ENCODE measurements around the gene CNTN4.

Gene CNTN4

GRCh38 chr3:2822611-2823010 is 723.9 kb downstream of the CNTN4 start:
- no peak for DNase-seq

DNA sequence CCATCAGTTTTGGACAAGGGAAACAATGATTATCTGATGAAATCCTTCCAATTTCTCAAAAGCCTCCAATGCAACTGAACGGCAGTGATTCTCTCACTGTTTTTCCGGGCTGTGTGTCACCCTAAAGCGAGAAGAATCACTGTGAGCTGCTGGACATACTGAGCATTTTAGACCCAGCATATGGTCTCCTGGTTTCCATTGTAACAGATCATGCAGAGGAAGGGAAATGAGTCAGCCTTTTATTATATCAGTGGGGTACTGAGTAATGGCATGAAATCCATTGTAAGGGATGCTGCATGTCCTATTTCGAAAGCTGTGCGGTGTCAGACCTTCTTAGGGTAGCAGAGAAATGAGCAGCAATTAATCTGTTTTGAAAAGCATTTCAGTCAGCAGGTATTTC is 724.4 kb downstream of the CNTN4 start:
- DNase-seq, result peak; percentile 33

- no peak for DNase-seq
Observed at GRCh38 chr3:2823437-2824211, 725.0 kb downstream of the CNTN4 start.

GRCh38 chr3:2826036-2826435 is 727.4 kb downstream of the CNTN4 start:
- no peak for DNase-seq

DNA sequence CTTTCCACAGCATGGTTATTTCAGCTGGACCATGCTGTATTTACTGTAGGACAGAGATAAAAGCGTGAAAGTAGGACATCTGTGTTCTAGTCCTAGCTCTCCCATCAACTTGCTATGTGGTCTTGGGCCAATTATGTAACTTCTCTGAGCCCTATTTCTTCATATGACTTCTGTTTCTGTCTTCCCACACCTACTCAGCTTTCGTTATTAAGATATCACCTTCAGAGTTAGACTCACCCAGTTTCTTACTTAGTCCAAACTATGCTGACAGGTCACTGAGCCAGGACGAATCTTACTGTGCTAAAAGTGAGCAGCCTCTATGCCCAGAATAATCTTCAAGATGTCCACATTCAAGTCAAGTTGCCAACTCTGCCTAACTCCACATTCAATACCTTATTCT is 727.8 kb downstream of the CNTN4 start:
- no peak for DNase-seq

GRCh38 chr3:2837239-2837638 is 738.6 kb downstream of the CNTN4 start:
- DNase-seq, result no peak

DNA sequence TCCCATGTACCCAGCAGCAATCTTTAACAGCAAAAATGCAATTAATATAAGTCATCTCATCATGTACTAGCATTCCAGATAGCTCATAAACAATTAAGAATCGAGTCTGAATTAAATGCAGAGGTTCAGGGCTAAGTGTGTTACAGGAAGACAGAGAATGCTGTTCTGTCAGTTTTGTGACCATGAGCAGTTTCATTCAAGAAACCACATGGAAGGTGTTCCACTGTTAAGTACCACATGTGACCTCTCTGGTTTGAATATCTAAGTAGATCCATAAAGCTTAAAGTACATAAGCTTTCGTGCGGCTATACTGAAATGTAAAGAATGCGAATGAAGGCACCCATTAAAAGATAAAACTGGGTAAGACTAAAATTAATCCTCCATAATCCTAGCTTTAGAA is 739.2 kb downstream of the CNTN4 start:
- DNase-seq, result no peak

DNA sequence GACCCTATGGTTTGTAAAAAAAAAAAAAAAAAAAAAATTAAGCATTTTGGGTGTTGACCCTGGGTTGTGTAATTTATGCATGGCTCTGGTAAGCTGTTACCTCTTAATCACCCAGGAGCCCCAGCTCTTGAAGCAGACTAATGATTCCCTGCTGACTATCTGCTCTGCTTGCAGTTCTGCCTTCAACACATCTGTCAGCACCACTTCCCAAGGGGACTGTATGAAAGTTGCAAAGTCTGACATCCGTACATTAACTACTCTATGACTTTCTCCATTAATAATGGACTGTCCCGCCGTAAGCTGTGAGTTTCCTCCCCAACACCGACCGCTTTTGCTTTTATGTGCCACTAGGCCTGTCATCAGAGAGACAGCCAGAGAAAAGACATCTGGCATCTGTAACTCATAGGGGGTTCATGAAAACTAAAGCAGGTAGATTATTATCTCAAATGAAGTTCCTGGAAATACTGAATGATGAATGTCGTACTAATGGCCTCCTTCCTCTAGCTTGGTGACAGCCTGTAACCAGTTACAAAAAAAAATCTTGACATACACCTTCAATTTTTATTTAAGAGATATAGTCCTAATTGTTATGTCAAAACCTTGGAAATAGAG is 740.0 kb downstream of the CNTN4 start:
- DNase-seq, result peak; percentile 15

DNA sequence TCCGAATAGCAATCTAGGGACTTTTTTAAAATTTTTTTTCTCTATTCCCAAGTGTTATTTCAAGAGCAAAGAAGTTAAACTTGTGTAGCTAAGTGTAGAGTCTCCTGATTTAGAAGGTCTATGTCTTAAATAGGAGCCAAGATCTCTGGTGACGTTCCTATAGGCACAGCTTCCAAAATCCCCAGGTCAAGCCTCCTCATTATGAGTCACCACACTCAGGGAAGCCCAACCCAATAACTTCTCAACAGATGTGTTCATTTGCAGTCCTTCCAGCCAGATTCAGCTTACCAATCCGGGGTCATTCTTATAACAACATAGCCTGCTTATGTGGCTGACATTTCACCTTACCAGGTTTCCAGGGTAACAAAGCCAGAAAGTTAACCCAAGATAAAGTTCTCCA is 741.2 kb downstream of the CNTN4 start:
- DNase-seq, result no peak

DNA sequence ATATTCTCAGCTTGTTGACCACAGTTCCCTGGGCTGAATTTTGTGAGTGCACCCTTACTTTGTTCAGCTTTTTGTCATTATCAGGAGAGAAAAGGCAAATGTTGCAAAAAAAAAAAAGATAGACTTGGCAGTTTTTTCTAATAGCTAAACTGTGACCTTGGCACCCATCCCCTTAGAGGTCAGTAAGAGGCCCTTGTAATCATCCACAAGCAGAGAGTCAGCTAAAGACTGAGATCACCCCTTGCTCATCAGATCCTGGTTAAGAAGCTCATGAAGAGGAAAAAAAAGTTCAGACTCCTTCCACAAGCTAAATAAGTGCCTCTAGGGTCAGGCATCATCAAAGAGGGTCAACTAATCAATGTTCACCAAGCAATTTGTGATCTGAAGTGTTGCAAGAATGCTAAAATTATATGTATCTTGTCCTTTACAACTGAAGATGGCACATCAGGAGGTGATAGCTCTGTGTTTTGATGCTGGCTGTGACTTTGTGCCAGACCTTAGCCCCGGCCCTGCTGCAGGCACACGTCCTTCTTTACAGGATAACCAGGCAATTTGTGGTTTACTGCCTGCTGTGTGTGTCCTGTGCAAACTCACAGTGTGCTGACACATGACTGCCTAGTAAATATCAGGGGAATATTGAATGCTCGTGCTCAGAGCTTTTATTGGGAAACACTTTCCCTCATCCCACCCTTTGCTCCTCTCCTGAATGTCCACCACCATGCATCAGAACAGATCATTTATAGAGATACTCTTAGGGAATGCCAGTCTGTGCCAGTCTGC is 748.6 kb downstream of the CNTN4 start:
- no peak for DNase-seq

DNA sequence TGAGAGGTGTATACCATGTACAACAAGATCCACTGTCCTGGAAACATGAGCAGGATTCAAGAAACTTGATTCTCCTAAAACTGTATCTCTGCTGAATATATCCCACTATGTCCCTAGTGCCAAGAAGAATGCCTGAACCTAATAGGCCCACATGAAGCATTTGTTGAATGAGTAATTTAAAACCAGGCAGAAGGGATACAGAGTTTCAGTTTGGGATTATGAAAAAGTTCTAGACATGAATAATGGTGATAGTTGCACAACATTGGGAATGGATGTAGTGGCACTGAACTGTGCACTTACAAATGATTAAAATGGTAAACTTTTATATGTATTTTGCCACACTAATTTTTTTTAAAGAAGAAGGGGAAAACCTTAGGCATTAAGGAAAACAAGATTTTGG is 750.4 kb downstream of the CNTN4 start:
- no peak for DNase-seq

DNA sequence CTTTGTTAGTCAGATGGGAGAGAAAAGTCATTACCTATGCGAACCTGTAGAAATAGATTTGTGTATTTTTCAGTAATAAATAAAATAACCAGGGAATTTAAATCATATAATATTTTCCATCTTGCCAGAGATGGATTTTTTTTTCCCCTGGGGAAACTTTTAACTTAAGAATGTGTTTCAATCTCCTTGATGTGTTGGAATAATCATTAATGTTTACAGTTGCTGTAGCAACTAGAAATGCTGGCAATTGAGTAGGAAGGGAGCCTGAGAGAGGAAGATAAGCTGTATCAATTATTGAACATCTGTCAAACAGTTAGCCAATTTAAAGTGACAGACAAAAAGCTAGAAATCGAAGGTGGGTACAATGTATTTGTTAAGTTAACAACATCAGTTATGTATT is 752.0 kb downstream of the CNTN4 start:
- DNase-seq, result no peak

GRCh38 chr3:2851361-2851760 is 752.7 kb downstream of the CNTN4 start:
- no peak for DNase-seq

- DNase-seq, result no peak
Observed at GRCh38 chr3:2851835-2852234, 753.2 kb downstream of the CNTN4 start.

DNA sequence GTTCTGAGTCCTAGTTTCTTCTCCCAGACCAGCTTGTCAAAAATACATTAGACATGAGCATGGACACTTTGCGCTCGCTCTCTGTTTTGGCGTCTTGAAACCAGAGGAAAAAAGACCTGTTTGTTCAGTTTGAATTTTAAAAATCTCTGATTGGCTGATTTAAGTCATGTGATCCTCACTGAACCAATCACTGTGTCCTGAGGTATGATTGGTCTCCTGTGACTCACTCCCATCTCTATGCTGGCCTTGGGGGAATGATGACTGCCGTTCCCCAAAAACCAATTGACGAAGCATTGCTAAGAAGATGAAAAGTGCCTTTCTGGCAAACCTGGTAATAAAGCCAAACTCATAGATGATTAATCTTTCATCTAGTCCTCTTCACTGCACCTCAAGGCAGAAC is 755.0 kb downstream of the CNTN4 start:
- DNase-seq, result no peak

DNA sequence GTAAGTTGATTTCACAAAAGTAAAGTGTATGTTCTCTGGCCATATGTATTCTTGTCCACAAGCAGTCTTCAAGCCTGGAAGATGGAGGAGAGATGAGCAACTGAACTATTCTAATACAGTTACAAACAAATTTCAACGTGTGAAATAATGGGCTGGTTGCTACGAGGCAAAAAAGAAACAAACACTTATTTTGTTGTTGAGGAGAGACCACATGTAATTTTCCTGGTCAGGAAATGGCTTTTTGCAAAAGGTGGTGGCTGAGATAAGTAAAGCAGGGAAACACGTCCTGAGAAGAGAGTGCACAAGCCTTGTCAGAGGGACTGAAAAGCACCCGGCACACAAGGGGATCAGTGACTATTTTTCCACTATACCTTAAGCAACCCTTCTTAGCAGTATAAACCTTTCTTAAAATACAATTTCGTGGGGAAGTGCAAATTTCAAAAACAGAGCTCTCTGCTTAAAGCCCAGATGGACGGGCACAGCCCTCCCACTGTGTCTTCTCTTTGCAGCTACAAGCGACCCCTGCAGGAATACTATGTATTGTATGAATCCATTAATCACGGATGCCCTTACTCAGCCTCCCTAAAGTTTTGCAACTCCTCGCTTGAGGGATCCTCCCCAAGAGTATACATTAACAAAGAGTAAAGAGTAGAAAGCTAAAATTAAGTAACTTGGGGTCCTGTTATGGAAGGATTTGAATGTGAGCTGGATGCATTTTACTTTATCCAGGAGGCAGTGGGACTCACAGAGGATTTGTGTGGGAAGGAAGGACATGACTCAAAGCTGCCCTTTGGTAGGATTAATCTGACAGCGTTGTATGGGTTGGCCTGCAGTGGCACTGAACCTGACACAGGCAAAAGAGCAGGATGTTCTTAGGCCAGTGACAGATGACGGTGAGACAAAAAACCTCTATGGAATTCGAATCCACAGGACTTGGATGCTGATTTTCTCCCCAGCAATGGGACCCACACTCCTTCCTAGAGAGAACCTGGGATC is 757.8 kb downstream of the CNTN4 start:
- DNase-seq, result no peak

DNA sequence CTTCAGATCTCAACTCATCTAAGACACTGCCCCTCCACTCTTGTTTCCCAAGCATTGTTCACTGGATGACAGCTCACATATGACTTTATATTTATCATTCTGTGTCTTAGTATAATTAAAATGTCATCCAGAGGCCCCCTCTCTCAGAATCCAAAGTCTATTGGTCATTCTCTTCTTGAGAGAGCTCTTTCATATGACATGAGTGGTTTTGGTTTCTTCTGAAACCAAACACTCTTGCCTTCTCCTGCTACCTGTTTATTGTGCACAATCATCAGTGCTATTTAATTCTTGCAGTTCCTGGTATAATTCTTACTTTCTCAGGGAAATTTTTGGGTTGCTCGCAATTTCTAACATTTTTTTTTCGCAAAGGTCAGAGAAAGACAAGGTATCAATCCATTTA is 762.0 kb downstream of the CNTN4 start:
- DNase-seq, result no peak

GRCh38 chr3:2861120-2861519 is 762.5 kb downstream of the CNTN4 start:
- no peak for DNase-seq

GRCh38 chr3:2861920-2862319 is 763.3 kb downstream of the CNTN4 start:
- no peak for DNase-seq

- DNase-seq, result no peak
Observed at GRCh38 chr3:2862366-2862765, 763.7 kb downstream of the CNTN4 start.

DNA sequence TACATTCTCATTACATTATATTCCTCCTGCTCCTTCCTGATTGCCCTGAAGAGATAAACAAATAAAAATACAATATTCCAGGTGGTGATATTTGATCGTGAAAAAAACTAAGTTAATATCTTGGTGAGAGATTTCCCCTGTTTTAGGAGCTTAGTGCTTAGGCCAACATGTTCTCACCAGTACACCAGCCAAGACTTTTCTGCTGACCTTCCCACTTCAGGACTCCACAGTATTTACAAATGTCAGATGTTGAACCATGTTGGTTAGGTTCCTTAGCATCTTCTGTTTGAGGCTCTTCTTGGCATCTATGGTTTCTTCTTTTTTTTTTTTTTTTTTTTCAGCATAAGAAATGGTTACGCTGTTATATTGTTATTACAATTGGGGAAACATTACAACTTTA is 764.5 kb downstream of the CNTN4 start:
- DNase-seq, result no peak

- no peak for DNase-seq
Observed at GRCh38 chr3:2869905-2870304, 771.2 kb downstream of the CNTN4 start.
